HG03175 (cell line): ENCODE data around the gene ITGB2.

Experiments used
- ATAC-seq: cut with Tn5 transposase; IDR thresholded peaks from one replicate; pipeline ENCODE4 v1.9.1; 2021; ENCODE audit warnings: mild to moderate bottlenecking, moderate library complexity; ENCODE audit not compliant: unreplicated experiment

ITGB2 gene

GRCh38 chr21:44871576-44872269 is 49.0 kb downstream of the ITGB2 start:
- no peak for ATAC-seq

GRCh38 chr21:44870748-44871495 is 49.8 kb downstream of the ITGB2 start:
- ATAC-seq: no peak

- no peak for ATAC-seq
Measured at GRCh38 chr21:44869781-44870747, 50.6 kb downstream of the ITGB2 start.

- ATAC-seq: no peak
Measured at GRCh38 chr21:44868707-44869106, 52.0 kb downstream of the ITGB2 start.

GRCh38 chr21:44867999-44868700 is 52.5 kb downstream of the ITGB2 start:
- no peak for ATAC-seq

- ATAC-seq: no peak
Measured at GRCh38 chr21:44867464-44867863, 53.2 kb downstream of the ITGB2 start.

- no peak for ATAC-seq
Measured at GRCh38 chr21:44866780-44867179, 53.9 kb downstream of the ITGB2 start.

GRCh38 chr21:44865561-44866280 is 55.0 kb downstream of the ITGB2 start:
- no peak for ATAC-seq

GRCh38 chr21:44862869-44863685 is 57.6 kb downstream of the ITGB2 start:
- ATAC-seq: no peak

- ATAC-seq: no peak
Measured at GRCh38 chr21:44858791-44859190, 61.9 kb downstream of the ITGB2 start.

- ATAC-seq: no peak
Measured at GRCh38 chr21:44858291-44858690, 62.4 kb downstream of the ITGB2 start.

GRCh38 chr21:44857127-44857892 is 63.4 kb downstream of the ITGB2 start:
- ATAC-seq: no peak

- no peak for ATAC-seq
Measured at GRCh38 chr21:44856131-44856530, 64.6 kb downstream of the ITGB2 start.

- ATAC-seq: no peak
Measured at GRCh38 chr21:44855572-44855971, 65.1 kb downstream of the ITGB2 start.

- ATAC-seq: no peak
Measured at GRCh38 chr21:44854664-44855446, 65.8 kb downstream of the ITGB2 start.

GRCh38 chr21:44854391-44854663 is 66.4 kb downstream of the ITGB2 start:
- no peak for ATAC-seq

- no peak for ATAC-seq
Measured at GRCh38 chr21:44853601-44854390, 66.9 kb downstream of the ITGB2 start.
